H1 (cell line): ENCODE measurements around the gene DHCR24. TPM values are rescaled to one million over a fixed set of nuclear protein-coding genes. Genes with fewer than 3 reads are reported as not detected.

ENCODE experiments used
- CTCF ChIA-PET: fragments of 300-600 bp; sonication (Branson Sonifier 250); formaldehyde crosslinking; loops from one replicate; lab custom pipeline; 2021; ENCODE audit not compliant: partially characterized antibody; lab: Charles Lee
- POLR2A ChIA-PET: fragments of 300-600 bp; sonication (Branson Sonifier 250); formaldehyde crosslinking; loops from one replicate; lab custom pipeline; 2021; ENCODE audit warnings: inconsistent platforms; ENCODE audit not compliant: partially characterized antibody; lab: Charles Lee
- DNase-seq, 2 experiments: peaks; one replicate each; pipeline versions ENCODE4 v3.0.0 to v3.0.0-alpha.2; 2010 to 2022; ENCODE audit warnings: low spot score in 2 of 2, low read depth in 1 of 2, mixed read lengths in 1 of 2
- FAIRE-seq: peaks from 2 replicates; lab custom pipeline; 2011; peaks lifted over from hg19 to GRCh38; lab: Jason Lieb, UNC
- H2AFZ ChIP-seq: 2 replicates; pipeline ENCODE4 v1.8.1; 2012; ENCODE audit warnings: low read length, inconsistent platforms
- H2AK5ac ChIP-seq: 2 replicates; pipeline ENCODE4 v1.6.1; 2013; ENCODE audit warnings: low read depth, low read length
- H2BK120ac ChIP-seq: replicated peaks from 2 replicates; pipeline ENCODE3; 2013; ENCODE audit warnings: low read depth, low read length, inconsistent platforms
- H2BK12ac ChIP-seq: 2 replicates; pipeline ENCODE4 v1.6.1; 2013; ENCODE audit warnings: low read depth, low read length
- H2BK15ac ChIP-seq: 2 replicates; pipeline ENCODE4 v1.6.1; 2013; ENCODE audit warnings: low read length
- H2BK20ac ChIP-seq: 2 replicates; pipeline ENCODE4 v1.6.1; 2013; ENCODE audit warnings: low read length
- H2BK5ac ChIP-seq: 2 replicates; pipeline ENCODE4 v1.6.1; 2013; ENCODE audit warnings: low read depth, low read length
- H3K14ac ChIP-seq: 2 replicates; pipeline ENCODE4 v1.6.1; 2013; ENCODE audit warnings: inconsistent platforms; ENCODE audit not compliant: insufficient read length
- H3K18ac ChIP-seq: 2 replicates; pipeline ENCODE4 v1.6.1; 2013; ENCODE audit warnings: low read length; ENCODE audit errors: extremely low read depth
- H3K23ac ChIP-seq: 2 replicates; pipeline ENCODE4 v1.6.1; 2013; ENCODE audit warnings: inconsistent platforms; ENCODE audit not compliant: insufficient read length
- H3K23me2 ChIP-seq: 2 replicates; pipeline ENCODE4 v1.6.1; 2013; ENCODE audit warnings: low read depth, low read length
- H3K27ac ChIP-seq: 2 replicates; pipeline ENCODE4 v1.6.1; 2011; ENCODE audit warnings: low read depth, low read length, inconsistent platforms
- H3K27me3 ChIP-seq, 4 experiments: replicated peaks in 1 of 4; 1 replicate in 1 of 4; 2 replicates in 3 of 4; pipeline versions ENCODE4 v1.6.1 to v1.8.1; 2011 to 2013; ENCODE audit warnings: low read length in 3 of 4, mild to moderate bottlenecking in 3 of 4, inconsistent platforms in 2 of 4, mixed read lengths in 2 of 4, moderate library complexity in 1 of 4; ENCODE audit not compliant: control insufficient read depth in 3 of 4, insufficient read depth in 3 of 4; ENCODE audit errors: extremely low read depth in 1 of 4
- H3K36me3 ChIP-seq, 4 experiments: 2 replicates each; pipeline versions ENCODE4 v1.6.1 to v1.8.1; 2011 to 2013; ENCODE audit warnings: mild to moderate bottlenecking in 4 of 4, low read length in 3 of 4, moderate library complexity in 2 of 4, control low read depth in 1 of 4, inconsistent platforms in 1 of 4; ENCODE audit not compliant: insufficient read depth in 4 of 4, control insufficient read depth in 2 of 4
- H3K4ac ChIP-seq: replicated peaks from 2 replicates; pipeline ENCODE3; 2013; ENCODE audit warnings: low read length, low read depth, mixed read lengths, inconsistent platforms; ENCODE audit not compliant: insufficient read length
- H3K4me1 ChIP-seq, 4 experiments: replicated peaks in 1 of 4; 1 replicate in 1 of 4; 2 replicates in 3 of 4; pipeline versions ENCODE4 v1.6.1 to v1.8.1; 2011 to 2013; ENCODE audit warnings: low read length in 3 of 4, inconsistent platforms in 2 of 4, mixed read lengths in 1 of 4; ENCODE audit not compliant: insufficient read depth in 4 of 4, control insufficient read depth in 3 of 4
- H3K4me2 ChIP-seq, 2 experiments: 2 replicates each; pipeline versions ENCODE4 v1.6.1 to v1.8.1; 2011 to 2013; ENCODE audit warnings: low read depth in 2 of 2, low read length in 2 of 2, control low read depth in 1 of 2, inconsistent platforms in 1 of 2, mild to moderate bottlenecking in 1 of 2; ENCODE audit not compliant: insufficient read depth in 1 of 2
- H3K4me3 ChIP-seq, 4 experiments: fragments of 200-600, 300-600 bp in 1 of 4; sonication (generic), shearing (Covaris generic), sonication (Bioruptor Twin) in 1 of 4; 2 replicates each; pipeline versions ENCODE4 v1.5.1 to v1.8.1; 2011 to 2016; ENCODE audit warnings: low read length in 4 of 4, low read depth in 3 of 4, control low read depth in 2 of 4, inconsistent platforms in 2 of 4, mild to moderate bottlenecking in 2 of 4, mixed read lengths in 1 of 4, moderate library complexity in 1 of 4; ENCODE audit not compliant: insufficient read depth in 2 of 4; ENCODE audit errors: extremely low read depth in 1 of 4
- H3K56ac ChIP-seq: replicated peaks from 2 replicates; pipeline ENCODE3; 2013; ENCODE audit warnings: low read depth, mild to moderate bottlenecking, mixed read lengths, low read length, inconsistent platforms; ENCODE audit not compliant: insufficient read length
- H3K79me1 ChIP-seq: 2 replicates; pipeline ENCODE4 v1.6.1; 2013; ENCODE audit warnings: low read depth, low read length, control low read depth
- H3K79me2 ChIP-seq, 2 experiments: 2 replicates each; pipeline versions ENCODE4 v1.6.1 to v1.8.1; 2012 to 2013; ENCODE audit warnings: low read length in 2 of 2, mild to moderate bottlenecking in 2 of 2, inconsistent platforms in 1 of 2; ENCODE audit not compliant: insufficient read depth in 2 of 2, control insufficient read depth in 1 of 2
- H3K9ac ChIP-seq, 4 experiments: replicated peaks in 1 of 4; 1 replicate in 1 of 4; 2 replicates in 3 of 4; pipeline versions ENCODE4 v1.6.1 to v1.8.1; 2011 to 2013; ENCODE audit warnings: low read depth in 3 of 4, low read length in 3 of 4, control low read depth in 2 of 4, mild to moderate bottlenecking in 2 of 4, moderate library complexity in 2 of 4, inconsistent platforms in 1 of 4; ENCODE audit errors: extremely low read depth in 1 of 4
- H3K9me3 ChIP-seq, 2 experiments: 2 replicates each; pipeline versions ENCODE4 v1.6.1 to v1.8.1; 2012 to 2013; ENCODE audit warnings: mild to moderate bottlenecking in 2 of 2, moderate library complexity in 2 of 2, control low read depth in 1 of 2, inconsistent platforms in 1 of 2, low read depth in 1 of 2, low read length in 1 of 2, mixed read lengths in 1 of 2; ENCODE audit not compliant: insufficient read depth in 2 of 2
- H4K20me1 ChIP-seq, 2 experiments: replicated peaks in 1 of 2; 2 replicates each; pipeline versions ENCODE3 to v1.8.1; 2011 to 2013; ENCODE audit warnings: inconsistent platforms in 2 of 2, low read length in 2 of 2, mild to moderate bottlenecking in 1 of 2; ENCODE audit not compliant: insufficient read depth in 2 of 2, control insufficient read depth in 1 of 2
- H4K5ac ChIP-seq: 2 replicates; pipeline ENCODE4 v1.6.1; 2013; ENCODE audit warnings: low read length, low read depth, mixed read lengths, inconsistent platforms; ENCODE audit not compliant: insufficient read length
- H4K8ac ChIP-seq: 2 replicates; pipeline ENCODE4 v1.8.0; 2013; ENCODE audit warnings: mild to moderate bottlenecking, moderate library complexity, low read length, inconsistent platforms; ENCODE audit not compliant: insufficient read depth; ENCODE audit errors: extremely low read depth
- H4K91ac ChIP-seq: replicated peaks from 2 replicates; pipeline ENCODE3; 2013; ENCODE audit warnings: low read length, mixed read lengths, inconsistent platforms; ENCODE audit not compliant: insufficient read length
- CTBP2 ChIP-seq: IDR thresholded peaks from 2 replicates; pipeline ENCODE4 v1.7.0; 2011; ENCODE audit warnings: borderline replicate concordance, mild to moderate bottlenecking, moderate library complexity, mixed read lengths, low read length; ENCODE audit not compliant: insufficient read depth, insufficient read length
- KDM4A ChIP-seq: IDR thresholded peaks from one replicate; pipeline ENCODE4 v1.7.1; 2012; ENCODE audit warnings: low read depth, mild to moderate bottlenecking, moderate library complexity, low read length, inconsistent platforms; ENCODE audit not compliant: severe bottlenecking
- SIRT6 ChIP-seq: IDR thresholded peaks from one replicate; pipeline ENCODE4 v1.7.1; 2012; ENCODE audit warnings: low read length, inconsistent platforms
- WGBS, 2 experiments: shearing (Covaris generic) in 1 of 2; methylation state at CpG; one replicate each; pipeline versions ENCODE4 v1.1.6 to v1.1.7; 2013 to 2015; ENCODE audit warnings: low lambda C conversion rate in 2 of 2, mixed read lengths in 2 of 2, inconsistent platforms in 1 of 2, low coverage in 1 of 2, missing lambda C conversion rate in 1 of 2; ENCODE audit not compliant: insufficient replicate concordance in 2 of 2, insufficient coverage in 1 of 2, insufficient read length in 1 of 2; ENCODE audit errors: extremely low coverage in 1 of 2, missing lambda C conversion rate in 1 of 2; 5-methylcytosine and 5-hydroxymethylcytosine counted together
- polyA plus RNA-seq, 7 experiments: library from polyadenylated mRNA; depleted of rRNA in 3 of 7; stranded (reverse) in 5 of 7; unstranded in 2 of 7; fragments of >200 nt in 5 of 7; fragments of 200-250 nt in 2 of 7; gene quantifications; 1 replicate in 5 of 7; 2 replicates in 1 of 7; 4 replicates in 1 of 7; pipeline versions ENCODE4 v1.2.1 to v1.2.3, GENCODE V29; 2011 to 2013; ENCODE audit warnings: missing spikeins in 2 of 7, mixed read lengths in 2 of 7
- total RNA-seq: library from RNA; stranded (reverse); fragmentation: NEBNext Ultra II Directional; extraction: Animal tissue kit (Norgen Biotek cat#: 25700); gene quantifications from 2 replicates; pipeline ENCODE4 v1.2.1, GENCODE V29; 2021

The DHCR24 gene
- total and polyA plus RNA-seq, 2 of the 8 experiments (the other 6 are each of a cell fraction or from before 2014, with no cell fraction given), result 370 to 419 TPM

GRCh38 chr1:54922921-54923421 lies 36.0 kb upstream of the DHCR24 start:
- no peak overlapping the region for H2AK5ac ChIP-seq
- ChIA-PET POLR2A (interaction anchor here (0.8 kb wide), 1 partner anchor 36 kb away, joined by 3 read pairs; the partner anchor contains the start of gene DHCR24), CTCF (interaction anchor here (1.0 to 1.4 kb wide), 2 partner anchors 23 to 65 kb away, joined by 3 to 4 read pairs; no protein-coding TSS in a partner anchor)
- no peak overlapping the region for H3K4me3 ChIP-seq
- no peaks in the 10 kb centered on the region for H4K20me1 ChIP-seq
- H3K56ac ChIP-seq, result no peak overlapping the region
- H2BK120ac ChIP-seq, result no peak overlapping the region
- no peaks in the 10 kb centered on the region for H3K79me1 ChIP-seq
- H3K36me3 ChIP-seq, result no peaks in the 10 kb centered on the region
- no peak overlapping the region for H3K23ac ChIP-seq
- DNase-seq (no peak), FAIRE-seq (no peak)
- no peak overlapping the region for H2AFZ ChIP-seq
- H3K27me3 ChIP-seq, result no peaks in the 10 kb centered on the region
- no peak overlapping the region for H3K9ac ChIP-seq
- H3K23me2 ChIP-seq, result no peaks in the 10 kb centered on the region; the same call in 1 of the 2 replicates
- H4K8ac ChIP-seq, result no peak overlapping the region
- WGBS, 2 experiments, result 88 to 100% methylated on average over 1 to 2 of the region's 2 CpGs
- H2BK5ac ChIP-seq, result no peak overlapping the region
- no peaks in the 10 kb centered on the region for H3K79me2 ChIP-seq
- H3K4ac ChIP-seq, result no peak overlapping the region
- no peak overlapping the region for H3K14ac ChIP-seq
- no peak overlapping the region for H3K27ac ChIP-seq
- no peak for TF ChIP-seq CTBP2
- TF ChIP-seq SIRT6, result no peak
- no peak for TF ChIP-seq KDM4A
- H3K4me2 ChIP-seq, result no peak overlapping the region
- no peaks in the 10 kb centered on the region for H3K4me1 ChIP-seq
- H2BK20ac ChIP-seq, result no peak overlapping the region
- no peak overlapping the region for H2BK15ac ChIP-seq
- H2BK12ac ChIP-seq, result no peak overlapping the region
- no peak overlapping the region for H4K91ac ChIP-seq
- H3K18ac ChIP-seq, result no peak overlapping the region
- H4K5ac ChIP-seq, result no peak overlapping the region
- 0 out of 4 replicates have a peak, but pooled peaks cover 2 to 4% of the 10 kb centered on the region in 2 experiments for H3K9me3 ChIP-seq
